GM19395 (cell line): Measurements from ENCODE around the gene SPPL2C.
"Not testable (repeated sequence)": the region's sequence is repeated elsewhere in the genome, so short reads cannot be mapped to it uniquely, and the experiment has no call there.

Source experiments
- ATAC-seq: cut with Tn5 transposase; IDR thresholded peaks from one replicate; pipeline ENCODE4 v1.9.1; 2021; ENCODE audit warnings: mild to moderate bottlenecking, moderate library complexity; ENCODE audit not compliant: unreplicated experiment

The SPPL2C gene

DNA sequence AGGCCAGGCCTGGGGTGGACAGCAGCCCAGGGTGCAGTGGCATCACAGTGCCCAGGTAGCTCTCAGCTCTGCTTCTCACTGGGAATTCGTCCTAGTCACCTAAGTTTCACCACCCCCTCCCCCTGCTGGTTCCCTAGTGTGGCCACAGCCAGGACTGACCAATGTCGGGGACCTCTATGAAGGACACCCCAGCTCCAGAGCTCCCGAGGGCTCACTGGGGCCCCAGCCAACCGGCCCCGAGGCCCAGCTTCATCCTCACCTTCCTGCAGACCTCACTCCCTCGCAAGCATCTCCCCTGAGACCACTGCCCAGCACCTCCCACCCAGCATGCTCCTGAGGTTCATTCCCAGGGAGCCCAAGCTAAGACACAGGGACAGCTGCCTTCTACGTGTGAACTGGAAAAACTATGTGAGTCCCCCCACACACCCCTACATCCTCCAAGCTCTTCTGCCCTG, 4.9 kb downstream of the SPPL2C start:
- ATAC-seq, result no peak

DNA sequence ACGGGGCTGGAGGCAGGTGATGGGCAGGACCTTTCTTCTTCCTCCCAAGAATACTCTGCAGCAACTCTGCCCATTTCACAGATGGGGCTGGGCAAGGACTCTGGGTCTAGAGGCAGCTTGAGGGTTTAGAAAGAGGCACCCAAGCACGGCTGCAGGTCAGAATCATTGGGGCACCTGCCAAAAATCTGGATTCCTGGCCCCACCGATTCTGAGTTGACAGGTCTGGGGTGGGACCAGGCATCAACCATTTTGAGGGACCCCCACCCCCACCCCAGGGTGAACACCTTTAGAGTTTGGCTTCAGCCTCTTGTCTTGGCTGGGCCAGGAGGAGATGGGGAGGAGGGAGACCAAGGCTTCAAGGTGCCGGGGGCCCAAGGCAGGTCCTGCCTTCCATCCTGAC, 5.3 kb downstream of the SPPL2C start:
- ATAC-seq, result no peak

DNA sequence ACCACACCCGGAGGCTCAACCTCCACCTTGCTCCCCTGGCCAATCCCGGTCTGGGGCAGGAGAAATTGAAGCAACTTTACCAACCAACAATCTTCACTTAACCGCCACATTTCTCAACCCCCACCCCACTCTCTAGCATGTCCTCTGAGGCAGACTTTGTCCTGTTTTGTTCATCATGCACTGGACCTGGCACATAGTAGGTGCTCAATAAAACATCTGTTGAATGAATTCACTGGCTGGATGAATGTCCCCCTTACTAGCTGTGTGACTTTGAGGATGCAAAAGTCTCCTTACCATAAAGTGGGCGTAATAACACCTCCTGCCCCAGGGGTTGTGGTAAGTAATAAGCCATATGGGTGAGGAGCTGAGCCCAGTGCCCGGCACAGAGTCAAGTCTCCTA, 5.8 kb downstream of the SPPL2C start:
- no peak for ATAC-seq

DNA sequence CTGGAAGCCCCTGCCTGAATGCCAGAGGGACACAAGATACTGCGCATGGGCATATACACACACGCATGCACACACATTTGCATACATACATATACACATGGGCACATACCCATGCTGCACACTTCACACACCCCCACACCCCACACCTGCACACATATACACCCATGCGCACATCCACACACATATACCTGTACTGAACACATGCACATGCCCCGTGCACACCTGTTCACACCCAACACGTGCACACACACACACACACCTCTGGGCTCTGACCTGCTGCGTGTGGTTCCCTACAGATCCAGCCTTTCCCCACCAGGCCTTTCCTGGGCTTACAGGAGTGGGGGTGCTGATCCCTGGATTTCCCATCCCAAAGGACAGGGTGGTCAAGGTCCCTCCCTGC, 6.3 kb downstream of the SPPL2C start:
- no peak for ATAC-seq

DNA sequence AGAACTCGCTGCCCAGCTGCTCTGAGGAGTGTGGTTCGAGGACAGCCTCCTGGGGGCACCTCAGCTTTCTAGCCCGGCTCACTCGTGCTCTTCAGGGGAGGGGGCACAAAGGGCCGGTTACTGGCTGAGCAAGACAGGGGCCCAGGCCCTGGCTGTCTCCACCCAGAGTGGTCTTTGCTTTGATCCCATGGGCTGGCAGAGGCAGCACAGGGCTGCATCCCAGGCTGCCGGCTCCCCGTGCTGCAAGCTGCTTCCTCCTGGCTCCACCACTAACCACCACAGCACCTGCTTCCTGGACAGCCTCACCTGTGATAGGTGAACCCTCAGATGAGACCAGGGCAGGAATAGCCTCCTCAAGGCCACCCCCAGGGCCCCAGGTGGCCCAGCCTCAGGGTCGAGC, 6.8 kb downstream of the SPPL2C start:
- no peak for ATAC-seq

DNA sequence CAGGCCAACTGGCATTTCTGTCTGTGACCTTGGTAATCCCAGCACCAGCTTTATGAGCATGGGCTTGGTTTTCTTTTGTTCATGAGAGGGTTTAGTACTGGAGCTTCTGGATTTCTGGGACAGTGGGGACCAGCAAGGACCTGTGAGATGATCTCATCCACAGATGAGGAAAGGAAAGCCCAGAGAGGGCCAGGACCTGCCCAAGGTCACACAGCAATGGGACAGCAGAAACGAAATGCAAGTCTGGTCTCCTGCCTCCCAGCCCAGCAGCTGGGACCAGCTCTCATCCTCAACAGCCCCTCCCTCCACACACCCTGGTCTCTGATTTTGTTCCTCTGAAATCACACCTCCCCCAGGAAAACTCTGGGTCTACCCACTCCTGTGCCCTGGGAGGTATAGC, 7.2 kb downstream of the SPPL2C start:
- no peak for ATAC-seq

DNA sequence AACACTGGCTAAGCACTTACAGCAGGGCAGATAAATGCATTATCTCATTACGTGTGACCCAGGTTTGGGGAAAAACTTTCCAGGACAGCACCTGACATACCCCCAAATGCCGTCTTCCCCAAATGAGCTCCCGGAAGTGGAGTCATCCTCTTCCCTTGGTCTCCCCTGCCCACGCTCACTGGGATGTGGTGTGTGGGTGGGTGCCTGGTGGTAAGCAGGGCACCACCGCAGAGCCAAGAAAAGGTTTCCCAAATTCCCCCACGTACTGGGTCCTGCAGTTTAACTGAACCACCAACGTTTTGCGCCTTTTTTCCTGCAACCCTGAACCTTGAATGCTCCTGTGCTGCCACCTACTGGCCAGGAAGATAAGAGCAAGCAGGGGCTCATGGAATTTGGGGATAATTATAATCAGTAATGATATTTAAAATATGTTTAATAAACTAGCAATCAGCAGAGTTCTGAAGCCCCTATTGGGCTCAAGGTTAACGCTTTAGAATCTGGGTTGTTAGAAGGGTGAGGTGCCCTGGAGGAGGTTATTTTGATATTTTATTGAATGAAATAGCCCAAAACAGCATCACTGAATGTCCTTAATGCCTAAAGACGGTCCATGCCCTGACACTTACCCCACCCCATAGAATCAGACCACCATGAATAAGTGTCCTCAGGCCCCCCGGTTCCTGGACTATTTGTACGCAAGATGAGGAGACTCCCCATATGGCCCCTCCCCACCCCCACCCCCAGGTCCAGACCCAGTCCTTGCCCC, 8.0 kb downstream of the SPPL2C start:
- ATAC-seq, result no peak

DNA sequence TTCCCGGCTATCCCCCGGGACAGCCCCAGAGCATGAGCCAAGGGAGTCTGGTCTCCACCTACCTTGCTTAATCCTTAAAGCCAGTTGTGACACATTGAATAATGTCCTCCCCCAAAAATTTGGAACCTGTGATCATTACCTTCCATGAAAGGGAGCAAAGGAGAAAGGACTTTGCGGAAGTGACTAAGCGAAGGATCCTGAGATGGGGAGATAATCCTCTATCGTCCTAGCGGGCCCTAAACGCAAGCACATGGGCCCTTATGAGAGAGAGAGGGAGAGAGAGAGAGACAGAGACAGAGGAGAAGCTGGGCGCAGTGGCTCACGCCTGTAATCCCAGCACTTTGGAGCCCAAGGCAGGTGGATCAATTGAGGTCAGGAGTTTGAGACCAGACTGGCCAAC, 9.5 kb downstream of the SPPL2C start:
- no peak for ATAC-seq

DNA sequence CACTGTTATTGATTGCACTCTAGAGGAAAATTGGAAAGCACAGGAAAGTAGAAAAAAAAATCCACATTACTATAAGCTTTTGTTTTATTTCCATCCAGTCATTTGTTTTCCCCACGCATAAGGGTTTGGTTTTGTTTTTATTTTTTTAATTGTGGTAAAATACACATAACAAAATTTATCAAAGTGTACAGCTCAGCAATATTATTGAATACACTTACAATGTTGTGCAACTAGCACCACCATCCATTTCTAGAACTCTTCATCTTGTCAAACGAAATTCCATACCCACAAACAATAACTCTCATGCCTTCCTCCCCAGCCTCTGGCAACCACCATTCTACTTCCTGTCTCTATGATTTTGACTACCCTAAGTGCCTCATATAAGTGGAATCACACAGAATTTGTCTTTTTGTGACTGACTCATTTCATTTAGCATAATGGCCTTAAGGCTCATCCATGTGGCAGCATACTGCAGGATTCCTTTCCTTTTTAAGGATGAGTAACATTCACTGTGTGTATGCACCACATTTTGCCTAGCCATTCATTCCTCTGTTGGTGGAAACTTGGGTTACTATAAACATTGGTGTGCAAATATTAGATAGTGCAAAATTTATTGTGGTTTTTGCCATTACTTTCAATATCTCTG, 11.1 kb downstream of the SPPL2C start:
- ATAC-seq, result no peak

DNA sequence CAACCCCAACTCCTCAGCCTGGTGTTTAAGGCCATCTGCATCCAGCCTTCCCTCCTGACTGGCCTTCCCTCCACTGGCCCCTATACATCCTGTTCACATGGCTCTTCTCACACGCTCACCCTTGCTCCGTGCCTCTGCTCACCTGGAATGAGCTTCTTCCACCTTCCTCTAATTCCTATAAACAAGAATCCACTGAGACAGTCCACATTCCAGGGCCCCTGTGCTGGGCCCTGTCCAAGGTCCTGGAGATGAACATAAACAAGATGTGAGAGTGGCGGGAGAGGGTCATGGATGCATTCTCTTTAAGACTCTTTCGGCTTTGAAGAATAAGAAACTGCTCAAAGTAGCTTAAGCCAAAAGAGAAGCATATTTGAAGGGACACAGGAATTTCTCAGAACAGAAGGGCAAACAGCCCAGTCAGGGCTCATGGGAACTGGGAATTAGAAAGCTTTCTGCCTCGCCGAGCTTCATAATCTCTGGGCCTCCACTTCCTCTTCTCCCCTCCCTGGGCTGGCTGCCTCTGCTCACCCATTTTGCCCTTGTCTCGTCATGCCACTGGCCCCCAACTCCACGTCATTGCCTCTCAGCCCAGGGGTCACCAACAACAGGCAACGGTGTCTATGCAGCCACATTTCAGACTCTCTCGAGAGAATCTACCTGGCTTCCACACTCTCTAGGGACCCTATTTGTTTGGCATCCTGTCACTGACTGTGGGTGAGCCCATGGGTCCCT, 13.5 kb downstream of the SPPL2C start:
- no peak for ATAC-seq

DNA sequence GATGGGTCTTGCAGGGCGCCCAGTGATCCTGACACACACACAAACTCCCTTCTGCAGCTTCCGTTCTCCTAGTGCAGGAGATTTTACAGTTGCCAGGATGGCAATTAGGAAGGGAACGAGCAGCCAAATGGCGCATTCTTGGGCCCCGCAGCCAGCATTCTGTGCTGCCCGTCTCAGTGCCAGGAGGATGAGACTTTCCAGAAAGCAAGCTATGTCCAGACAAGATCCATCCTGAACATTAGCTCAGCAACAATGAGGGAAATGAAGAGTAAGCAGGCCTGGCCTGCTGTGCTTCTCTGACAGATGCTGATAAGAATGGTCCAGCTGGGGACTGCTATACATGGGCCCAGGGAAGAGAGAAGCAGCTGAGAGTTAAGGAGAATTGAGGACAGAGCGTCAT, 16.5 kb downstream of the SPPL2C start:
- no peak for ATAC-seq

DNA sequence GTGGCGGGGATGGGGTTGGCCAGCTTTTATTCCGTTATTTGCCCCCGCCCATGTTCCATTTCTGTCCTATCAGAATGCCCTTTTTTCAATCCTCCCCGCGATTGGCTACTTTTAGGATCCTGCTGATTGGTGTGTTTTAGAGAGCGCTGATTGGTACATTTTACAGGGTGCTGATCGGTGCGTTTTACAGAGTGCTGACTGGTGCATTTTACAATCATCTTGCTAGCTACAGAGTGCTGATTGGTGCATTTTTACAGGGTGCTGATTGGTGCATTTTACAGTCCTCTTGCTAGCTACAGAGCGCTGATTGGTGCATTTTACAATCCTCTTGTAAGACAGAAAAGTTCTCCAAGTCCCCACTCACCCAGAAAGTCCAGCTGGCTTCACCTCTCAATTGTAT, 17.4 kb downstream of the SPPL2C start:
- not testable (repeated sequence) for ATAC-seq

DNA sequence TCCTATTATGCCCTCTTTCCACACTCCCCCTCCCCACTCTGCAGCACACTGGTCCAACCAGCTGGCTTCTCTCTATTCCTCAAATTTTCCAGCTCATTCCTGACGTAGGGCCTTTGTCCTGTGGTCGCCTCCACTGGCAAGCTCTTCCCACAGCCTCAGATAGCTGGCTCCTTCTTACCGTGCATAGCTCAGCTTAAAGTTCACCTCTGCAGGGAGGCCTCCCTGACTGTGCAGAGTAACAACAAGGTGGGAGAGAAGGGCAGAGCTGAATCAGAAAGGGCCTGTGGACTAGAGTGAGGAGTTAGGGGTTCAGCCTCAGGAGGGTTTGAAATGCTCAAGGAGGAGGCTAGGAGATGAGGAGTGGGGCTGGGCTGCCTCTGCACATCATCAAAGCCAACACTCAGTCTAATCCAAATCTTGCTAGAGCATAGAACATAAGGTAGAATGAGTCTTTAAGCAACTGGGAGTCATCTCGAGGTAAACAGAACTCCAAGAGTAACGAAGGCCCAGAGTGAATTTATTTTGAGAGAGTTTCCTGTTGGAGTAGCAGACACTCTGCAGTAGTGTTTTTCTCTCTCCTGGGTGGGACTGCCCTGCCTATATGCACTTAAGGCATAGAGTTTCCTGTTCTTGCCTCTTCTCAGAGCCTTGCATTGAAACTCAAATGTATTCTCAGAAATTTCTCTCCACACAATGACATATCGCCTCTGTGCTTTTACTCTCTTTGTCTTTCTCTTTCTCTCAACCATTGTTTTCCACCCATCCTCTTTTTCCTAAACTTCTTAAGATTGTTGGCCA, 19.4 kb downstream of the SPPL2C start:
- no peak for ATAC-seq

DNA sequence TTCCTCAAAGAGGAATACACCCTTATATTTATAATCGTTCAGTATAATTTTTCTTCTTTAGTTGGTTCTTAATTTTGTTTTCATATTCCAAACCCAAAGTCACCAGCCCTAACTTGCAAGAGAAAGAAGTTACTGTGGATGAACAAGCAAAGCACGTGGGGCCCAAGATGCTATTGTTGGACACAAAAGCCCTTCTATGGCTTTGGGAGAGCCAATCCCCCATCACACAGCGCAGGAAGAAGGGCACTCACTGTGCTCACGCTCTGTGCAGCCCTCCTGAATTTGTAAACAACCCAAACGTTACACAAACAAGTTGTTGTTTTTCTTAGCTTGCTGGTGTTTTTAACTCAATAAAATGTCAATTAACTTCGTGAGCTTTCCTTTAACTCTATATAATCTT, 22.5 kb downstream of the SPPL2C start:
- no peak for ATAC-seq

DNA sequence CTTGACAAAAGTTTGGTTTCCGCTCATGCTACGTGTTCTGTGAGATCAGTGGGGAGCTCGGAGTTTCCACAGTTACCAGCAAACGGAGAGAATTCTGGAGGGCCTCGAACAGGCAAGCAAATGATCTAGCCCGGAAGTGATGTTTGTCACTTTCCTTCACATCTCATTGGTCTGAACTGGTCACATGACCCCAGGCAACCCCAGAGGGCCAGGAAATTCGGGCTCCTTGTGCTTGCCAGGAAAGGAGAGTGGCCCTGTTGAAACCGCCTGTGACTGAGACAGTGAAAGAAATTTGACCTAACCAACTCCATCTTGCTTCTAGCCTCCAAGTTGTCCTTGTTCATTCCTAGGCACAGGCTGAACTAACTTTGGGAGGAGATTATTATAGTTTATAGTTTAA, 23.0 kb downstream of the SPPL2C start:
- no peak for ATAC-seq

DNA sequence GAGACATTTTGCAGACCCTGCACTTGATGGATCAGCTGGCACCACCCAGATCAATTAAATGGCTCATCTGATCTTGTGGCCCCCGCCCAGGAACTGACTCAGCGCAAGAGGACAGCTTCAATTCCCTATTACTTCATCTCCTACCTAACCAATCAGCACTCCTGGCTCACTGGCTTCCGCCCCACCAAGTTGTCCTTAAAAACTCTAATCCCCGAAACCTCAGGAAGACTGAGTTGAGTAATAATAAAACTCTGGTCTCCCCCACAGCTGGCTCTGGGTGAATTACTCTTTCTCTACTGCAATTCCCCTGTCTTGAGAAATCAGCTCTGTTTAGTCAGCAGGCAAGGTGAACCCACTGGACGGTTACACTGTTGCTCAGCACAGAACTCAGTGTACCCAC, 23.6 kb downstream of the SPPL2C start:
- no peak for ATAC-seq

DNA sequence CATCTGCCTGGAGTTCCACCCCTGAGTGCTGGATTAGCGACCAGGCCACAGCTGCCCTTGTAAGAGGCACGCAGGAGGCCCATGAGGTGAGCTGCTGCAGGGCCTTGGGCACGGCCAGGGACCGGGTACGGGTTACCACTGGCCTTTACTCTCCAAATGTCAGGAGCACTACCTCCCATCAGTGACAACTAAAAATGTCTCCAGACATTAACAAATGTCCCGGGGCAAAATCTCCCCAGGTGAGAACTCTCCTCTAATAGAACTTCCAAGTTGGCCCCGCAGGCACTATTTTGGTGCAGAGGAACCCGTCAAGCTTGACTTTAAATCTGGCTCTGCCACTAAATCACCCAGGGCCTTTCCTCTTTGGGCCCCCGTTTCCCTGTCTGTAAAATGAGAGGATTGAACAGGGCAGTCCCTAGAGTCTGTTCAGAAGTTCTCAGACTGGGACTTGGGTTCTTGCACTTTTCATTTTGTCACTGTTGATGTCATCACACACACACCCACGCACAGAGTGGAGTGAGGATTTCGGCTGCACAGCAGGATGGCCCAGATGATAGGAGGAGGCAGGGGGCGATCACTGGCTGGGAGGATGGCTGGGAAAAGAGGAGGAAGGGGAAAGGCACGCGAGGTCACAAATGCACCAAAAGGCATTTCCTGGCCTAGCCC, 25.1 kb downstream of the SPPL2C start:
- no peak for ATAC-seq

DNA sequence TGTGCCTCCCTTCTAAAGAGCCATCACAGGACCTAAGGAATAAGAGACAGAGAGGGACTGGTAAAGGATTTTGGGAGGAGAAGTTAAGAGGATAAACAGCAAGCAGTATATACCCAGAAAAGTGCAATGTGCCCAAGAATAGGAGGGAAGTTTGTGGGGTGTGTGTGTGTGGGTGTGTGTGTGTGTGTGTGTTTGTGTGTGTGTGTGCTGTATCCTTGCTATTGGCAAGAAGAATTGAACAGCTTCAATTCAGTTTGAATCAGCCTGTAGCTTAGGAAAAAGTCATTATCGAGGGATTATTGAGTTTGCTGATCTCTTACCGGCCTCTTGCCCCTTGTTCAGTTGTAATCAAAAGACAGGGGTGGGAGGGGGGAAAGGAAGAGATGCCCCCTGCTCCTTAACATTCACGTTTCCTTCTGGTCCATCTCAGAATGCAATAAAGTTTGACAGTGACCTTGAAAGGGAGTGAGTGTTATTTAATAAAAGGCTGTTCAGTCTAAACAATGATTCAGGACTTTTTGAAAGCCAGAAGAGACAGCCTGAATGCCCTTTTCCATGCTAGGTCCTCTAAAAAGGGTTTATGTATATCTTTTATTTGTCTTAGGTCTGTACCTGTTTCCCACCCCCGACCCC, 25.8 kb downstream of the SPPL2C start:
- no peak for ATAC-seq

DNA sequence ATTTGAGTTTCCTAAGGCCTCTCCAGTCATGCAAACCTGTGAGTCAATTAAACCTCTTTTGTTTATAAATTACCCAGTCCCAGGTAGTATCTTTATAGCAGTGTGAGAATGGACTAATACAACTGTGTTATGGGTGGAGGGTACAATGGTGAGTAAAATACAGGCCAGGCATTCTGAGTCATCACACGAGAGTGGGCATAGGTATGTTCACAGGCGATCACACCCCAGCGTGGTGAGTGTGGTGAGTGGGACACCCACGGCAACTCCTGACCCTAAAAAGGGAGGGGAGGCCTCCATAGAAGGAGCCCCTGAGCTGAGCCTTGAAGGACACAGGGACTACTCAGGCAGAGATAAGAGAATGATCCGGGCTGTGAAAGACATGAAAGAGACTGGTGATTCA, 27.0 kb downstream of the SPPL2C start:
- no peak for ATAC-seq

DNA sequence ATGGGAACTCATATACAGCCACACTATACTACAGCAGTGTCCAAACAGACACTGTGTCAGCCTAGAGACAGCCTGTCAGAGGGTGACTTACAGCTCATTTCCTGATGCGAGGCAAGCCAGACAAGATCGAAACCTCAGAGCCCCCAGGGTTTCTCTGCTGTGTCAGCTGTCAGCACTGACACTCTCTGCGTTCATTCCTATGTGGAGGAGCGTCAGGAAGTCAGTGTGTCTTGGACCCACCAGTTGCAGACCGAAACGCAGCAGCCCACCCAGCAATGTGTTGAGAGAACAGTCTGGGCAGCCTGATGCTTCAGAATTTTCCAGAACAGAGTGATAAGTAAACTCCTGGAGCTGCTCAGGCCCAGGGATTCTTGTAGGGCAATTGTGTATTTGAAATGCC, 29.0 kb downstream of the SPPL2C start:
- ATAC-seq, result no peak
